ENCODE results near the gene MAPT.

GRCh38 chr17:45940826-45941225 is 46.5 kb downstream of the MAPT start:
- TF ChIP-seq POLR2A (IDR thresholded peaks at IDR 0.05) (no peak), EP300 (IDR thresholded peaks at IDR 0.05) (no peak)
- TF ChIP-seq, protein P1, sequence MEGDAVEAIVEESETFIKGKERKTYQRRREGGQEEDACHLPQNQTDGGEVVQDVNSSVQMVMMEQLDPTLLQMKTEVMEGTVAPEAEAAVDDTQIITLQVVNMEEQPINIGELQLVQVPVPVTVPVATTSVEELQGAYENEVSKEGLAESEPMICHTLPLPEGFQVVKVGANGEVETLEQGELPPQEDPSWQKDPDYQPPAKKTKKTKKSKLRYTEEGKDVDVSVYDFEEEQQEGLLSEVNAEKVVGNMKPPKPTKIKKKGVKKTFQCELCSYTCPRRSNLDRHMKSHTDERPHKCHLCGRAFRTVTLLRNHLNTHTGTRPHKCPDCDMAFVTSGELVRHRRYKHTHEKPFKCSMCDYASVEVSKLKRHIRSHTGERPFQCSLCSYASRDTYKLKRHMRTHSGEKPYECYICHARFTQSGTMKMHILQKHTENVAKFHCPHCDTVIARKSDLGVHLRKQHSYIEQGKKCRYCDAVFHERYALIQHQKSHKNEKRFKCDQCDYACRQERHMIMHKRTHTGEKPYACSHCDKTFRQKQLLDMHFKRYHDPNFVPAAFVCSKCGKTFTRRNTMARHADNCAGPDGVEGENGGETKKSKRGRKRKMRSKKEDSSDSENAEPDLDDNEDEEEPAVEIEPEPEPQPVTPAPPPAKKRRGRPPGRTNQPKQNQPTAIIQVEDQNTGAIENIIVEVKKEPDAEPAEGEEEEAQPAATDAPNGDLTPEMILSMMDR (IDR thresholded peaks at IDR 0.05): no peak
